Measurements from ENCODE around the gene VWA3A.
"Not testable (repeated sequence)": the region's sequence is repeated elsewhere in the genome, so short reads cannot be mapped to it uniquely, and the experiment has no call there.

VWA3A gene

GRCh38 chr16:22092143-22092933, at the start of gene VWA3A:
VWA3A (plus strand) TSS chr16:22092541; CDS start chr16:22092638, 97 bp downstream.
- DNase-seq (ENCODE audit: low read depth in 2 of 2): no peak

GRCh38 chr16:22043882-22044281, 48.5 kb upstream of the VWA3A start:
- DNase-seq (ENCODE audit: low read depth in 2 of 2): not testable (repeated sequence)

GRCh38 chr16:22045888-22046287, 46.5 kb upstream of the VWA3A start:
- DNase-seq (ENCODE audit: low read depth in 2 of 2): not testable (repeated sequence)

- no peak for DNase-seq (ENCODE audit: low read depth in 2 of 2)
Observed at GRCh38 chr16:22050963-22051362, 41.4 kb upstream of the VWA3A start.

- DNase-seq (ENCODE audit: low read depth in 2 of 2): no peak
Observed at GRCh38 chr16:22052980-22053379, 39.4 kb upstream of the VWA3A start.

GRCh38 chr16:22053921-22054341, 38.4 kb upstream of the VWA3A start:
- no peak for DNase-seq (ENCODE audit: low read depth in 2 of 2)

- DNase-seq (ENCODE audit: low read depth in 2 of 2): no peak
Observed at GRCh38 chr16:22054847-22055590, 37.3 kb upstream of the VWA3A start.

- DNase-seq (ENCODE audit: low read depth in 2 of 2): no peak
Observed at GRCh38 chr16:22055881-22056280, 36.5 kb upstream of the VWA3A start.

GRCh38 chr16:22063888-22064467, 28.4 kb upstream of the VWA3A start:
- no peak for DNase-seq (ENCODE audit: low read depth in 2 of 2)

- no peak for DNase-seq (ENCODE audit: low read depth in 2 of 2)
Observed at GRCh38 chr16:22065252-22065651, 27.1 kb upstream of the VWA3A start.

- DNase-seq (ENCODE audit: low read depth in 2 of 2): no peak
Observed at GRCh38 chr16:22070361-22071330, 21.7 kb upstream of the VWA3A start.

- DNase-seq (ENCODE audit: low read depth in 2 of 2): no peak
Observed at GRCh38 chr16:22071331-22071910, 20.9 kb upstream of the VWA3A start.

GRCh38 chr16:22073350-22073749, 19.0 kb upstream of the VWA3A start:
- DNase-seq (ENCODE audit: low read depth in 2 of 2): no peak

- DNase-seq (ENCODE audit: low read depth in 2 of 2): no peak
Observed at GRCh38 chr16:22075043-22075757, 17.1 kb upstream of the VWA3A start.

- no peak for DNase-seq (ENCODE audit: low read depth in 2 of 2)
Observed at GRCh38 chr16:22075776-22076175, 16.6 kb upstream of the VWA3A start.

GRCh38 chr16:22077700-22078313, 14.5 kb upstream of the VWA3A start:
- DNase-seq (ENCODE audit: low read depth in 2 of 2): peak; percentile 59 to 71

GRCh38 chr16:22078656-22079055, 13.7 kb upstream of the VWA3A start:
- DNase-seq (ENCODE audit: low read depth in 2 of 2): no peak

- no peak for DNase-seq (ENCODE audit: low read depth in 2 of 2)
Observed at GRCh38 chr16:22081050-22081449, 11.3 kb upstream of the VWA3A start.

- no peak for DNase-seq (ENCODE audit: low read depth in 2 of 2)
Observed at GRCh38 chr16:22086440-22086839, 5.9 kb upstream of the VWA3A start.

GRCh38 chr16:22088642-22089041, 3.7 kb upstream of the VWA3A start:
- no peak for DNase-seq (ENCODE audit: low read depth in 2 of 2)
